Left renal cortex interstitium (tissue), 4 donors: ENCODE data around the gene C9. TPM values are rescaled to one million over a fixed set of nuclear protein-coding genes. Genes with fewer than 3 reads are reported as not detected.
"Not testable (repeated sequence)": the region's sequence is repeated elsewhere in the genome, so short reads cannot be mapped to it uniquely, and the experiment has no call there.

Experiments
- DNase-seq, 4 donors: peaks; one replicate each; pipeline ENCODE4 v3.0.0-alpha.2; 2013; ENCODE audit warnings: low read depth in 4 of 4, low spot score in 2 of 4, missing footprints in 1 of 4
- polyA plus RNA-seq, 4 donors: library from polyadenylated mRNA; unstranded; fragments of 120-200 nt; gene quantifications; one replicate each; pipeline ENCODE4 v1.2.1, GENCODE V29; 2013; ENCODE audit not compliant: insufficient read length in 4 of 4

C9 gene
- polyA plus RNA-seq: under 1 TPM; 0.24 to 0.44 (median 0.31) TPM

DNA sequence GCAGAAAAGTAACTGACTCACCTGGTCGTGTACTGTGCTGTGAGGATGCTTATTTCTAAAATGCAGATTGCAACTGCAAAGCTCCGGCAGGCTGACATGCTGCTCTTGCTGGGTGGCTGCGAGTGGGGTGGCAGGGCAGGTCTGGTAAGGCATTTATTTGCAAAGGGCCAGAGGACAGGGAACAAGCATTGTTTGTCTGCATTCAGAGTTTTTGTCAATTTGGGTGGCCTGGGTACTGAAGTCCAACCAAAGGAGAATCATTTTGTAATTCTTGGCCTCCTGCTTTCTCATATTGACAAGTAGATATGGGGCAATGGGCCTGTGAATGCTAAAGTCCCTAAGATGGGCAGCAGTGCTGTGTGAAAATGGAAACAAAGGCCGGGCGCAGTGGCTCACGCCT lies at the start of gene C9:
C9 (minus strand) TSS at position 129 of the 400 bp plus-strand sequence; CDS start at position 98, 31 bp downstream.
- no peak for DNase-seq

DNA sequence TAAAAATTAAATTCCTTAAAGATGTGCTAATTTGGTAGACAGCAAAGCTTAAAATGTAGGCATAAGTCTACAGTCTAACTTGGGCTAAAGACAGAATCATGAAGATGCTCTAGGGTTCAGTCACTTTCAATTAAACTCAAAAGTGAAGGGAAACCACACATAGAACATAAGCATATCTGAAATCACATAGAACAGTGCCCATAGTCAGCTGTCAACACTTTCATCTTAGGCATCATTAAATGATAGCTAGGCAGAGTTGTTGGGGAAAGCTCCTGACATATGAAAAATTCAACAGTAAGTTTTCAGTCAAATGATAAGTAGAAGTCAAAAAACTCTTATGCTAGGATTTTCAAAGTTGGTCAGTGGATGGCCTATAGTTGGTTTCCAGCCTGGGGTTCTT lies 49.5 kb upstream of the C9 start:
- DNase-seq: no peak

- no peak for DNase-seq
Observed at GRCh38 chr5:39412721-39413394, 48.6 kb upstream of the C9 start.

DNA sequence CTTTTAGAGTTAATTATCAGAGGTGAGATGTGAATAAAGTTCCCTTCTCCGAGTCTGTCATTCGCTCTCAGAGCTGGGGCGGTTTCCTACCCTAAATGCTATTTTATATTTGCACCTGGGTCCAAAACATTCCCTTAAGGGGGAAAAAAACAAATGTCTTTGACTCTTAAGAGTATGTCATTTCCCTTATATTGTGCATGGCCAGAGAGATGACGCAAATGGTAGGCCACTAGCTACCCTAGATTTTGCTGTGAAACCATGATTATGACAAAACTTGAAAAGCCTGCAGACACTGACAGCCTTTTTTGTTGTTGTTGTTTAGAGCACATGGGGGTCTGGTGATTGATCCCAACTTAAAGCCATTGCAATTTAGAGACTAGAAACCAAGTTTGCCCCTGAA lies 47.7 kb upstream of the C9 start:
- DNase-seq: no peak

GRCh38 chr5:39411061-39411460 lies 46.8 kb upstream of the C9 start:
- no peak for DNase-seq

DNA sequence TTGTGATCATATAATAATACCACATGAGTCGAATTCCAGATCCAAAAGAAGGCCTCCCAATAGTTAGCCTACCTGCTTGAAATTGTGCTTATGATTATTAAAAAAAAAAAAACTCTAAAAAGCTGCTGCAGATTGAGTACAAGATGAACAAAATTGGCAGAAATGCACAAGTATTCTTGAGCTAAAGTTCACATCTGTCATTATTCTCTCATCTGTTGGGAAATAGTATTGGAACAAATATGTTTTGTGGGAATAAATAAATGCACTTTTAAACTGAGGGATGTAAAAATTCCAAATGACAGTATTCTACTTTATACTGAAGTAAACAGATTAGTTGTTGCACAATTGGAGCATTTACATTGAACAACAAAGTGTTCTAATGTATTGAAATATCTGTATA lies 44.7 kb upstream of the C9 start:
- DNase-seq: no peak

- no peak for DNase-seq
Observed at GRCh38 chr5:39405083-39405843, 41.0 kb upstream of the C9 start.

- not testable (repeated sequence) for DNase-seq
Observed at GRCh38 chr5:39403761-39404160, 39.5 kb upstream of the C9 start.

DNA sequence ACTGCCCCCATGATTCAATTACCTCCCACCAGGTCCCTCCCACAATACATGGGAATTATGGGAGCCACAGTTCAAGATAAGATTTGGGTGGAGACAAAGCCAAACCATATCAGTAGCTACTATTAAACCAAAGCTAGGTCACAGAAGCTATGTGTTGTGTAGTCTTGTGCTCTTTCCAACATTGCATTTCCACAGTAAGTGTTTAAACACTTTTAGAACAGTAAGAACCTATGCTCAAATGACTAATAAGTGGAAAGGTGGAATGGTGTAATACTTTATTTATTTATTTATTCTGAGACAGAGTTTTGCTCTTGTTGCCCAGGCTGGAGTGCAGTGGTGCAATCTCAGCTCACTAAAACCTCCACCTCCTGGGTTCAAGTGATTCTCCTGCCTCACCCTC lies 37.8 kb upstream of the C9 start:
- not testable (repeated sequence) for DNase-seq

DNA sequence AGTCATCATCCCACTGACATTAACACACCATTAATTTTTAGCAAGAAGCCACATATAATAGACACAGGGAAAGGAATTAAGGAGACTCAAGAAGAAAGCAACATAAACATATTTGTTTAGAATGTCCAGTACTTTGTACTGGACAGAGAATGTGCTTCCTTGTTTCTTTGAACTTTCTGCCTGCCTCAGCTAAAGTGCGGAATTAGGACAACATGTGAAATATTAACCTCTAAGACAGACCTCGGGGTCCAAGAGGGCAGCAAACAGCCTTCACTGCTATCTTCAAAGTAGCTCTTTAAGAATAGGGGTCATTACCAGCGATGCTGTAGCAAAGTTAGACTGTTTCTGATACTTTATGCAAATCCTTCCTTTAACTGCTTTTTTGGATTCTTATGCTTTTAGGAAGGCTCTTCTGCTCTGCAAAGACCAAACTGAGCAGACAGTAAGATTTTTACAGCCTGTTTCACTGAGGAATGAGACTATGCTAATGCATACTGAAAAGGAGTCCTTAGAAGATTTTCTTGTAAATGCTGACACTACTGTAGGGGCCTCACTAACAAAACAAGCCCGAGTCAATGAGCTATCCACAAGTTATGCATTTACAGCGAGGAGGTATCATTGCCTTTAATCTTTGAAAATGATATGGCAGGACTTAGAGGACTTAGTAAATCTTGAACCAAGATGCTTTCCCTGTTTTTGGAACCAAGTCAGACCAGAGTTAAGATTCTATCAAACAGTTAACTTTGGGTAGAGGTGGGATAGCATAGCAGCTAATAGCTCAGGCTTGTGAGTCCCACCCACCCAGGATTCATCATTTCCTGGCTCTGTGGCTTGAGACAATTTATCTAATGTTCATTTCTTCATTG lies 36.7 kb upstream of the C9 start:
- DNase-seq: no peak

DNA sequence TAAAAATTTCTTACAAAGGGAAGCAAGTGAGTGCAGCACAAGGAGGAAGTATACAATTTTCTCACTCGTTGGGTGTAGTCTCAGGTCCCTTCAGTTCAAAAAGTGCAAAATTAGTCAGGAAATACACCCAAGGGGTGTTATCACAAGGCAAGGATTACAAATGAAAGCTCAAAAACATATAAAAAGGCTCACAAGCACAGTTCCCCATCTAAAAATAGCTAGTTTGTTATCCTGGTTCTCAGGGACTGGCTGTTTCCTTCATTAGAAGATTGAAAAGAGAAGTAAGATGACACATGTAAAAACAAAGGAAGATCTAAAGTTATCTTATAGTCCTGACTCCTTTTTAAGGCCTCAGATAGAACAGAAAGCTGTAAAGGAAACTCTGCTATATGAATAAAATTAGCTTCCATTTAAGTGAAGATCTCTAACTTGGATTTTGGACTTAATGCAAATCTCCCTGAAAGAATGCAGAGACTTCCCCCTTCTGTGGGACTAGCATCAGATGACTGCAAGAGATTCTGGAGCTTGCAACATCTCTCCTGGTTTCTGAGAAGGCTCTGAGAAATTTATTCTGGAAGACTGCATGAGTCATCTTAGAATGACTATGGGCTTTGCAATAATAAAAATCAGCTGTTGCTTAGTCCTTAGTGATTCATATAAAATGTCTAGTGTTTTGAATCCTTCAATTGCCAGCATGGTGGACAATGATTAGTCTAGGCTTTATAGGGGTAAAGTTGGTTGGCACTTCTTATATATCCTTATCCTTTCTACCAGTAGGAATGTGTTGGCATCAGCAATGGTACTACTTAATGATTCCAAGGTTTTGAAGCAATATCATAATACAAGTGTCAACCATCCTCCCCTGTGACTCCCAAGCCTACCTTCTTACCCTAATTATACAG lies 35.1 kb upstream of the C9 start:
- no peak for DNase-seq

GRCh38 chr5:39396843-39397242 lies 32.5 kb upstream of the C9 start:
- no peak for DNase-seq

GRCh38 chr5:39395521-39395920 lies 31.2 kb upstream of the C9 start:
- DNase-seq: no peak

DNA sequence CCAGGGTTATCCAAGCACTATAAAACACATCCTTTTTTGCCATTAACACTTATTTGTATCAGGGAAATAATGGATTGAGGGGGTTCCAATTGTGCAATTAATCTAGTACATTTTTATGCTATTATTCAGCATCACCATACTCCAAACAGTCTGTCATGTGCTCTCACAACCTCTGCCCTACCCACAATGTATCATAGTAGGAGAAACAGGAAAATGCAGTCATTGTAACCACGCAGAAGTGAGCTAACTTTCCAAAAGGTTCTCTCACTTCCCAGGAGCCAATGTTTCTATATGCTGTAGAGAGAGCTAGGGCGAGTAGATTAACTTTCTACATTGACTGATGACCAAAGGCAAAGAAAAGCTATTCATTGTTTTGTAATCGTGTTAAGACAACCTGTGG lies 30.7 kb upstream of the C9 start:
- no peak for DNase-seq

DNA sequence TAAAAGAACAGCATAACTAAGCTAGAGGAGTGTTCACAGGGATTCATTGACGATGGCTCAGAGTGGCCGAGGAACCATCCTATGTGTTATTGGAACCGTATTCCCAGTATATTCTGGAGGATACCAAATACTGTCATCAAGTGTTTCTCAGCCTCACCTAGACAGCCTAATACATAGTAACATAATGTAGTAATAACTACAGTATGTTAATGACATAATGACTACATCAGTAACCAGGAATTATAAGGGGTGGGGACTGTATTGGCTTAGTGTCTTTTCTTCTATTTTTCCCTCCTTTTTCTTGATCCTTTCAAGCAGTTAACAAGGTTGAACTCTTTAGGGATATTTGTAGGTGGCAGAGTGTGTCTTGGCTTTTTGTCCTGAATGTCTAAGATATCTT lies 26.6 kb upstream of the C9 start:
- no peak for DNase-seq

GRCh38 chr5:39387293-39387692 lies 23.0 kb upstream of the C9 start:
- DNase-seq: no peak

DNA sequence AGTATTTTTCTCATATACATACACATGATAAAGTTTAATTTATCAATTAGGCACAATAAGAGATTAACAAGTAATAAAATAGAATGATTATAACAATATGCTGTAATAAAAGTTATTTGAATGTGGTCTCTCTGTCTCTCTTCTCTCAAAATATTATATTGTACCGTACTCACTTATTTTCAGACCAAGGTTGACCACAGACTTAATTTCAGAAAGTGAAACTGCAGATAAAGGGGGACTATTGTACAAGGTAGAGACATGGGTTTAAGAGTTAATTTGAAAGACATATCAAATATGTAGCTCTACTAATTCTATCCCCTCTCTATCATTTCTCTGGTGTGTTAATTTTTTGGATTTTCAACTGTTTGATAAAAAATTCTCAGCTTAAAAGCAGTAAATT lies 20.0 kb upstream of the C9 start:
- DNase-seq: no peak

- no peak for DNase-seq
Observed at GRCh38 chr5:39381376-39381775, 17.1 kb upstream of the C9 start.

GRCh38 chr5:39379693-39380092 lies 15.4 kb upstream of the C9 start:
- DNase-seq: no peak

DNA sequence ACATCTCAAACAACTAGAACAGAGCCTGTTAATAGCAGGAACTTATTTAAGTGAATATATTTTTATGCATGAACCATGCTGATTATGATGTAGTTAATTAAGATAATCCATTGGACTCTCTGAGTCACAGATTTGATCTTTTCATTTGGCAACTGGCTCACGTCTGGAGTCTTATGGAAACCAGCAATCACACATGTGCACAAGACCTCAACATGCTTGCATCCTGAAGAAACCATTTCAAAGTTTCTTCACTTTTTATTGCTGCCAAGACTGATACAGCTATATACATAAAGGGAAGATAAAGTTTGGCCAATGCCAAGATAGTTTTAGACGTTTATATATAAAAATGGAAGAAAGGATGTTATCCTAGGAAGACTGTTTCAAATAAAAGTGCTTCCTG lies 13.3 kb upstream of the C9 start:
- DNase-seq: no peak
